HEK293 (cell line): ENCODE results near the gene IARS2.
"Not testable (repeated sequence)": the region's sequence is repeated elsewhere in the genome, so short reads cannot be mapped to it uniquely, and the experiment has no call there.

Experiments
- CTCF ChIA-PET: fragments of 350-600 bp; formaldehyde crosslinking; extraction: SDS; loops from one replicate; lab custom pipeline; 2021; ENCODE audit warnings: antibody characterized with exemption; lab: Yijun Ruan, JAX
- POLR2A ChIA-PET: fragments of 300-600 bp; formaldehyde crosslinking; extraction: SDS; loops from one replicate; lab custom pipeline; 2020; ENCODE audit warnings: antibody characterized with exemption, inconsistent platforms; lab: Yijun Ruan, JAX
- H3K27ac ChIP-seq: fragments of 200-500 bp; sonication (Bioruptor generic); 2 replicates; pipeline ENCODE4 v1.5.1; 2014; ENCODE audit warnings: low read depth, low read length, control low read depth, inconsistent platforms; ENCODE audit errors: extremely low read depth
- H3K36me3 ChIP-seq, 2 experiments: fragments of 200-500 bp in 1 of 2; sonication (Bioruptor generic) in 1 of 2; 1 replicate in 1 of 2; 2 replicates in 1 of 2; pipeline ENCODE4 v1.5.1; 2014 to 2017; ENCODE audit warnings: inconsistent platforms in 2 of 2, low read length in 2 of 2; ENCODE audit not compliant: control insufficient read depth in 2 of 2, insufficient read depth in 1 of 2
- H3K4me1 ChIP-seq: fragments of 200-500 bp; sonication (Bioruptor generic); 2 replicates; pipeline ENCODE4 v1.5.1; 2014; ENCODE audit warnings: mild to moderate bottlenecking, low read length, inconsistent platforms; ENCODE audit not compliant: control insufficient read depth, insufficient read depth
- H3K4me3 ChIP-seq: 2 replicates; pipeline ENCODE4 v1.5.1; 2011; ENCODE audit warnings: low read depth, mild to moderate bottlenecking, control low read depth, low read length, moderate library complexity
- H3K9me3 ChIP-seq: fragments of 200-500 bp; sonication (Bioruptor generic); 2 replicates; pipeline ENCODE4 v1.5.1; 2014; ENCODE audit warnings: low read depth, low read length, inconsistent platforms; ENCODE audit not compliant: control insufficient read depth, insufficient read depth
- CTCF ChIP-seq: fragments of 450-650 bp; formaldehyde crosslinking; IDR thresholded peaks from 2 replicates; pipeline ENCODE4 v1.5.1; 2016; ENCODE audit warnings: missing biosample characterization, missing genetic modification characterization
- MZF1 ChIP-seq: fragments of 450-650 bp; formaldehyde crosslinking; IDR thresholded peaks from 2 replicates; pipeline ENCODE4 v1.5.1; 2017; ENCODE audit warnings: missing biosample characterization, missing genetic modification characterization, borderline replicate concordance
- ZBTB48 ChIP-seq: fragments of 450-650 bp; formaldehyde crosslinking; IDR thresholded peaks from 2 replicates; pipeline ENCODE4 v1.5.1; 2016; ENCODE audit warnings: missing biosample characterization, missing genetic modification characterization
- ZFP3 ChIP-seq: fragments of 450-650 bp; formaldehyde crosslinking; IDR thresholded peaks from 2 replicates; pipeline ENCODE4 v1.5.1; 2016; ENCODE audit warnings: low read depth, missing biosample characterization, missing genetic modification characterization
- ZNF274 ChIP-seq, 2 experiments: fragments of 200-500 bp in 1 of 2; fragments of 450-650 bp in 1 of 2; sonication (Bioruptor generic) in 1 of 2; formaldehyde crosslinking in 1 of 2; IDR thresholded peaks; 2 replicates each; pipeline versions ENCODE4 v1.5.1 to v1.6.1; 2014 to 2016; ENCODE audit warnings: borderline replicate concordance in 1 of 2, inconsistent platforms in 1 of 2, low read length in 1 of 2, missing biosample characterization in 1 of 2, missing genetic modification characterization in 1 of 2
- ZNF354C ChIP-seq: fragments of 450-650 bp; formaldehyde crosslinking; IDR thresholded peaks from 2 replicates; pipeline ENCODE4 v1.5.1; 2016; ENCODE audit warnings: missing biosample characterization, missing genetic modification characterization, low read depth, borderline replicate concordance
- ZNF394 ChIP-seq: fragments of 450-650 bp; formaldehyde crosslinking; IDR thresholded peaks from 2 replicates; pipeline ENCODE4 v1.5.1; 2016; ENCODE audit warnings: missing biosample characterization, missing genetic modification characterization, mild to moderate bottlenecking, moderate library complexity, borderline replicate concordance
- ZNF473 ChIP-seq: fragments of 450-650 bp; formaldehyde crosslinking; IDR thresholded peaks from 2 replicates; pipeline ENCODE4 v1.5.1; 2017; ENCODE audit warnings: missing biosample characterization, missing genetic modification characterization
- ZNF521 ChIP-seq: fragments of 450-650 bp; formaldehyde crosslinking; IDR thresholded peaks from 2 replicates; pipeline ENCODE4 v1.5.1; 2017; ENCODE audit warnings: missing biosample characterization, mild to moderate bottlenecking, missing genetic modification characterization
- ZNF529 ChIP-seq: fragments of 450-650 bp; formaldehyde crosslinking; IDR thresholded peaks from 2 replicates; pipeline ENCODE4 v1.5.1; 2017; ENCODE audit warnings: missing genetic modification characterization, missing biosample characterization; ENCODE audit not compliant: insufficient replicate concordance
- ZNF624 ChIP-seq: fragments of 450-650 bp; formaldehyde crosslinking; IDR thresholded peaks from 2 replicates; pipeline ENCODE4 v1.5.1; 2017; ENCODE audit warnings: missing biosample characterization, missing genetic modification characterization
- ZNF777 ChIP-seq: fragments of 450-650 bp; formaldehyde crosslinking; IDR thresholded peaks from 2 replicates; pipeline ENCODE4 v1.5.1; 2017; ENCODE audit warnings: missing biosample characterization, missing genetic modification characterization, borderline replicate concordance
- TF ChIP-seq, protein P1 (sequence below): fragments of 450-650 bp; formaldehyde crosslinking; IDR thresholded peaks from 2 replicates; pipeline ENCODE4 v1.5.1; 2016; ENCODE audit warnings: missing biosample characterization, missing genetic modification characterization
- TF ChIP-seq, protein P2 (sequence below): fragments of 450-650 bp; formaldehyde crosslinking; IDR thresholded peaks from 2 replicates; pipeline ENCODE4 v1.5.1; 2016; ENCODE audit warnings: missing biosample characterization, missing genetic modification characterization, low read depth

Gene IARS2

GRCh38 chr1:220157738-220158137 is 63.8 kb downstream of the IARS2 start:
- Histone ChIP-seq H3K4me1 (no peaks in the 10 kb centered on the region), H3K36me3 (peaks cover 5 to 75% of the 10 kb centered on the region in 2 experiments; a peak in 2 of 3 replicates), H3K27ac (no peak overlapping the region), H3K9me3 (no peaks in the 10 kb centered on the region), H3K4me3 (no peak overlapping the region)
- ChIA-PET CTCF (interaction anchor here (1.9 kb wide), 1 partner anchor 32 kb away, joined by 6 read pairs; no protein-coding TSS in a partner anchor), POLR2A (no interaction called here)
- TF ChIP-seq ZFP3 (tag by site-specific recombination) (no peak), ZNF354C (tag by site-specific recombination) (no peak), ZBTB48 (tag by site-specific recombination) (no peak), ZNF274 (IDR thresholded peaks at IDR 0.05; ENCODE audit: low read length) (no peak), ZNF274 (tag by site-specific recombination; IDR thresholded peaks at IDR 0.05; ENCODE audit: borderline replicate concordance) (no peak), MZF1 (no peak), CTCF (tag by site-specific recombination) (no peak), ZNF777 (tag by site-specific recombination) (no peak), ZNF473 (no peak), ZNF394 (tag by site-specific recombination) (no peak), ZNF521 (tag by site-specific recombination) (no peak), ZNF624 (tag by site-specific recombination) (no peak), ZNF529 (tag by site-specific recombination) (no peak)
- TF ChIP-seq, protein P1, sequence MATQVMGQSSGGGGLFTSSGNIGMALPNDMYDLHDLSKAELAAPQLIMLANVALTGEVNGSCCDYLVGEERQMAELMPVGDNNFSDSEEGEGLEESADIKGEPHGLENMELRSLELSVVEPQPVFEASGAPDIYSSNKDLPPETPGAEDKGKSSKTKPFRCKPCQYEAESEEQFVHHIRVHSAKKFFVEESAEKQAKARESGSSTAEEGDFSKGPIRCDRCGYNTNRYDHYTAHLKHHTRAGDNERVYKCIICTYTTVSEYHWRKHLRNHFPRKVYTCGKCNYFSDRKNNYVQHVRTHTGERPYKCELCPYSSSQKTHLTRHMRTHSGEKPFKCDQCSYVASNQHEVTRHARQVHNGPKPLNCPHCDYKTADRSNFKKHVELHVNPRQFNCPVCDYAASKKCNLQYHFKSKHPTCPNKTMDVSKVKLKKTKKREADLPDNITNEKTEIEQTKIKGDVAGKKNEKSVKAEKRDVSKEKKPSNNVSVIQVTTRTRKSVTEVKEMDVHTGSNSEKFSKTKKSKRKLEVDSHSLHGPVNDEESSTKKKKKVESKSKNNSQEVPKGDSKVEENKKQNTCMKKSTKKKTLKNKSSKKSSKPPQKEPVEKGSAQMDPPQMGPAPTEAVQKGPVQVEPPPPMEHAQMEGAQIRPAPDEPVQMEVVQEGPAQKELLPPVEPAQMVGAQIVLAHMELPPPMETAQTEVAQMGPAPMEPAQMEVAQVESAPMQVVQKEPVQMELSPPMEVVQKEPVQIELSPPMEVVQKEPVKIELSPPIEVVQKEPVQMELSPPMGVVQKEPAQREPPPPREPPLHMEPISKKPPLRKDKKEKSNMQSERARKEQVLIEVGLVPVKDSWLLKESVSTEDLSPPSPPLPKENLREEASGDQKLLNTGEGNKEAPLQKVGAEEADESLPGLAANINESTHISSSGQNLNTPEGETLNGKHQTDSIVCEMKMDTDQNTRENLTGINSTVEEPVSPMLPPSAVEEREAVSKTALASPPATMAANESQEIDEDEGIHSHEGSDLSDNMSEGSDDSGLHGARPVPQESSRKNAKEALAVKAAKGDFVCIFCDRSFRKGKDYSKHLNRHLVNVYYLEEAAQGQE (tag by site-specific recombination), result no peak
- TF ChIP-seq, protein P2, sequence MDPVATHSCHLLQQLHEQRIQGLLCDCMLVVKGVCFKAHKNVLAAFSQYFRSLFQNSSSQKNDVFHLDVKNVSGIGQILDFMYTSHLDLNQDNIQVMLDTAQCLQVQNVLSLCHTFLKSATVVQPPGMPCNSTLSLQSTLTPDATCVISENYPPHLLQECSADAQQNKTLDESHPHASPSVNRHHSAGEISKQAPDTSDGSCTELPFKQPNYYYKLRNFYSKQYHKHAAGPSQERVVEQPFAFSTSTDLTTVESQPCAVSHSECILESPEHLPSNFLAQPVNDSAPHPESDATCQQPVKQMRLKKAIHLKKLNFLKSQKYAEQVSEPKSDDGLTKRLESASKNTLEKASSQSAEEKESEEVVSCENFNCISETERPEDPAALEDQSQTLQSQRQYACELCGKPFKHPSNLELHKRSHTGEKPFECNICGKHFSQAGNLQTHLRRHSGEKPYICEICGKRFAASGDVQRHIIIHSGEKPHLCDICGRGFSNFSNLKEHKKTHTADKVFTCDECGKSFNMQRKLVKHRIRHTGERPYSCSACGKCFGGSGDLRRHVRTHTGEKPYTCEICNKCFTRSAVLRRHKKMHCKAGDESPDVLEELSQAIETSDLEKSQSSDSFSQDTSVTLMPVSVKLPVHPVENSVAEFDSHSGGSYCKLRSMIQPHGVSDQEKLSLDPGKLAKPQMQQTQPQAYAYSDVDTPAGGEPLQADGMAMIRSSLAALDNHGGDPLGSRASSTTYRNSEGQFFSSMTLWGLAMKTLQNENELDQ (tag by site-specific recombination), result no peak

DNA sequence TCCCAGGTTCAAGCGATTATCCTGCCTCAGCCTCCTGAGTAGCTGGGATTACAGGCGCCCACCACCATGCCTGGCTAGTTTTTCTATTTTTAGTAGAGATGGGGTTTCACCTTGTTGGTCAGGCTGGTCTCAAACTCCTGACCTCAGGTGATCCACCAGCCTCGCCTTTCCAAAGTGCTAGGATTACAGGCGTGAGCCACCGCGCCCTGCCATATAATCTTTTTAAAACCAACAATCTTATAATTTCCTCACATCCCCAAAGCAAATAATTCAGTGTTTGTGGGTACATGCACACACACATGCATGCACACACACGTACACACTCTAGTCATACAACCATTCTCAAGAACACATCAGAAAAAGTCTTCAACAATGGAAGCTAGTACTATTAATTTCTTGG is 64.6 kb downstream of the IARS2 start:
- H3K36me3 ChIP-seq, result peaks cover 0 to 69% of the 10 kb centered on the region in 2 experiments; a peak in 2 of 3 replicates

More for the DNA sequence above, 64.6 kb downstream of the IARS2 start:
- H3K27ac ChIP-seq, H3K9me3 ChIP-seq, H3K4me3 ChIP-seq, H3K4me1 ChIP-seq, POLR2A ChIA-PET: not testable (repeated sequence)
- CTCF ChIA-PET, result interaction anchor here (1.9 kb wide), 1 partner anchor 31 kb away, joined by 6 read pairs; no protein-coding TSS in a partner anchor
